SW 1271 (cell line): ENCODE results near the gene TANGO2.
"Not testable (repeated sequence)": the region's sequence is repeated elsewhere in the genome, so short reads cannot be mapped to it uniquely, and the experiment has no call there.

Experiments used
- DNase-seq, 2 experiments: peaks; one replicate each; lab custom pipeline; 2025; lab: John Stamatoyannopoulos, UW

The TANGO2 gene

GRCh38 chr22:20064545-20065262, 43.8 kb downstream of the TANGO2 start:
- DNase-seq, result no peak

- no peak for DNase-seq
Observed at GRCh38 chr22:20065896-20066616, 45.1 kb downstream of the TANGO2 start.

GRCh38 chr22:20066617-20067383, 45.9 kb downstream of the TANGO2 start:
- no peak for DNase-seq

GRCh38 chr22:20067384-20067682, 46.4 kb downstream of the TANGO2 start:
- DNase-seq, result not testable (repeated sequence)

- no peak for DNase-seq
Observed at GRCh38 chr22:20068640-20069039, 47.7 kb downstream of the TANGO2 start.

GRCh38 chr22:20069331-20070042, 48.6 kb downstream of the TANGO2 start:
- no peak for DNase-seq

- no peak for DNase-seq
Observed at GRCh38 chr22:20071524-20071972, 50.6 kb downstream of the TANGO2 start.

GRCh38 chr22:20076627-20077172, 55.8 kb downstream of the TANGO2 start:
- DNase-seq, result no peak

GRCh38 chr22:20079745-20080444, 59.0 kb downstream of the TANGO2 start, which contains the start of gene DGCR8:
Gene DGCR8, plus strand, starts transcription at chr22:20080241. Its CDS starts 5,723 bp downstream, at chr22:20085964.
- DNase-seq, result peak; percentile 30 to 83

- peak in 1 of 2 experiments; percentile 23 for DNase-seq
Observed at GRCh38 chr22:20080445-20080775, 59.5 kb downstream of the TANGO2 start.

GRCh38 chr22:20080776-20081654, 60.1 kb downstream of the TANGO2 start:
- no peak for DNase-seq

GRCh38 chr22:20083157-20083890, 62.4 kb downstream of the TANGO2 start:
- DNase-seq, result no peak

GRCh38 chr22:20083891-20084546, 63.1 kb downstream of the TANGO2 start:
- DNase-seq, result no peak

- DNase-seq, result no peak
Observed at GRCh38 chr22:20084547-20085413, 63.9 kb downstream of the TANGO2 start.

GRCh38 chr22:20085651-20086050, 64.7 kb downstream of the TANGO2 start:
- no peak for DNase-seq

GRCh38 chr22:20086101-20086599, 65.2 kb downstream of the TANGO2 start:
- DNase-seq, result no peak

- DNase-seq, result no peak
Observed at GRCh38 chr22:20086763-20087162, 65.9 kb downstream of the TANGO2 start.
